Neural progenitor cell (in vitro differentiated cells): ENCODE measurements around the gene PPFIA3. TPM values are rescaled to one million over a fixed set of nuclear protein-coding genes. Genes with fewer than 3 reads are reported as not detected.
A peak's percentile ranks its signal among the peaks of the same experiment; 100 is the strongest.
"Not testable (repeated sequence)": the region's sequence is repeated elsewhere in the genome, so short reads cannot be mapped to it uniquely, and the experiment has no call there.

ENCODE experiments used
- DNase-seq: peaks from one replicate; pipeline ENCODE4 v3.0.0-alpha.2; 2016; ENCODE audit warnings: low spot score
- H2AFZ ChIP-seq: fragments of 200-600 bp; sonication (generic); replicated peaks from 2 replicates; pipeline ENCODE4 v1.6.1; 2016; ENCODE audit warnings: antibody characterized with exemption
- H3F3A ChIP-seq: fragments of 200-600 bp; sonication (generic); 2 replicates; pipeline ENCODE4 v1.6.1; 2016; ENCODE audit warnings: antibody characterized with exemption, low read depth
- H3K27ac ChIP-seq: fragments of 200-600 bp; sonication (generic); 2 replicates; pipeline ENCODE4 v1.5.1; 2016; ENCODE audit warnings: mild to moderate bottlenecking
- H3K27me3 ChIP-seq: fragments of 200-600 bp; sonication (generic); 2 replicates; pipeline ENCODE4 v1.6.1; 2016; ENCODE audit warnings: mild to moderate bottlenecking, moderate library complexity
- H3K36me3 ChIP-seq: fragments of 200-600 bp; sonication (generic); 2 replicates; pipeline ENCODE4 v1.5.1; 2016
- H3K4me1 ChIP-seq: fragments of 200-600 bp; sonication (generic); 2 replicates; pipeline ENCODE4 v1.6.1; 2016; ENCODE audit warnings: mixed run types
- H3K4me2 ChIP-seq: fragments of 200-600 bp; sonication (generic); 2 replicates; pipeline ENCODE4 v1.6.1; 2016
- H3K4me3 ChIP-seq: fragments of 200-600 bp; sonication (generic); 2 replicates; pipeline ENCODE4 v1.5.1; 2016
- H3K79me2 ChIP-seq: fragments of 200-600 bp; sonication (generic); 2 replicates; pipeline ENCODE4 v1.6.1; 2016; ENCODE audit warnings: low read depth
- H3K9ac ChIP-seq: fragments of 200-600 bp; sonication (generic); 2 replicates; pipeline ENCODE4 v1.6.1; 2016
- H3K9me3 ChIP-seq: fragments of 200-600 bp; sonication (generic); 2 replicates; pipeline ENCODE4 v1.5.1; 2016; ENCODE audit warnings: low read depth
- H4K20me1 ChIP-seq: fragments of 200-600 bp; sonication (generic); 2 replicates; pipeline ENCODE4 v1.6.1; 2016; ENCODE audit warnings: low read depth
- H3K27ac Mint-ChIP-seq: 3 replicates; pipeline ENCODE4 v1.8.0; 2021; ENCODE audit warnings: mixed read lengths
- H3K27me3 Mint-ChIP-seq: 2 replicates; pipeline ENCODE4 v1.8.0; 2022; ENCODE audit warnings: low read depth, mild to moderate bottlenecking, inconsistent platforms, moderate library complexity, mixed read lengths; ENCODE audit not compliant: insufficient read depth
- H3K36me3 Mint-ChIP-seq: 3 replicates; pipeline ENCODE4 v1.8.0; 2021; ENCODE audit warnings: mixed read lengths
- H3K4me1 Mint-ChIP-seq: 3 replicates; pipeline ENCODE4 v1.8.0; 2021; ENCODE audit warnings: mixed read lengths
- H3K4me3 Mint-ChIP-seq: 3 replicates; pipeline ENCODE4 v1.8.0; 2021; ENCODE audit warnings: mild to moderate bottlenecking, moderate library complexity, mixed read lengths
- H3K9me3 Mint-ChIP-seq: 3 replicates; pipeline ENCODE4 v1.8.0; 2020; ENCODE audit warnings: mixed read lengths
- CTCF ChIP-seq: fragments of 200-600 bp; sonication (generic); IDR thresholded peaks from 2 replicates; pipeline ENCODE4 v1.5.1; 2017; ENCODE audit warnings: antibody characterized with exemption, mild to moderate bottlenecking
- EZH2 ChIP-seq: fragments of 200-600 bp; sonication (generic); IDR thresholded peaks from 2 replicates; pipeline ENCODE4 v1.6.1; 2017; ENCODE audit warnings: antibody characterized with exemption, mild to moderate bottlenecking, moderate library complexity
- EZH2phosphoT487 ChIP-seq: fragments of 200-600 bp; sonication (generic); IDR thresholded peaks from 2 replicates; pipeline ENCODE4 v1.6.1; 2017; ENCODE audit warnings: antibody characterized with exemption
- total RNA-seq: library from RNA; depleted of rRNA; stranded (reverse); fragments of >200 nt; gene quantifications from 2 replicates; pipeline ENCODE4 v1.2.3, GENCODE V29; 2015; ENCODE audit warnings: low replicate concordance

Gene PPFIA3
- total RNA-seq, 1 donor from 2014 or later: 1.8 TPM

GRCh38 chr19:49142866-49143335 lies 23.6 kb downstream of the PPFIA3 start:
- Mint-ChIP-seq H3K9me3 (no peaks in the 10 kb centered on the region), H3K4me1 (peaks cover 31% of the 10 kb centered on the region), H3K36me3 (no peaks in the 10 kb centered on the region), H3K4me3 (peak overlapping the region; percentile 89), H3K27me3 (peaks cover 9% of the 10 kb centered on the region), H3K27ac (peak overlapping the region; percentile 10)
- Histone ChIP-seq H3K36me3 (no peaks in the 10 kb centered on the region), H3K27ac (no peak overlapping the region), H3K9ac (no peak overlapping the region), H3K4me2 (peak overlapping the region; percentile 95), H3K4me3 (peak overlapping the region; percentile 68), H3K4me1 (peaks cover 9% of the 10 kb centered on the region), H4K20me1 (no peaks in the 10 kb centered on the region), H2AFZ (peak overlapping the region; percentile 78), H3K79me2 (no peaks in the 10 kb centered on the region), H3K9me3 (no peaks in the 10 kb centered on the region), H3F3A (peaks cover 24% of the 10 kb centered on the region), H3K27me3 (no peaks in the 10 kb centered on the region)
- peak; percentile 98 for DNase-seq
- TF ChIP-seq CTCF (no peak), EZH2 (no peak), EZH2phosphoT487 (no peak)

- Histone ChIP-seq H3K9ac (no peak overlapping the region), H3K4me1 (peaks cover 16% of the 10 kb centered on the region), H3K4me3 (peak overlapping the region; percentile 38), H3K27ac (no peak overlapping the region), H3K36me3 (no peaks in the 10 kb centered on the region), H2AFZ (peak overlapping the region; percentile 81), H3F3A (peaks cover 47% of the 10 kb centered on the region), H3K27me3 (peaks cover 2% of the 10 kb centered on the region), H3K79me2 (no peaks in the 10 kb centered on the region), H3K4me2 (peak overlapping the region; percentile 59), H3K9me3 (no peaks in the 10 kb centered on the region), H4K20me1 (peaks cover 6% of the 10 kb centered on the region)
- H3K4me3 Mint-ChIP-seq: peak overlapping the region; percentile 82
- DNase-seq: peak; percentile 98
- peaks cover 3% of the 10 kb centered on the region for H3K27me3 Mint-ChIP-seq
- H3K36me3 Mint-ChIP-seq: no peaks in the 10 kb centered on the region
- H3K4me1 Mint-ChIP-seq: peaks cover 38% of the 10 kb centered on the region
- H3K9me3 Mint-ChIP-seq: no peaks in the 10 kb centered on the region
- TF ChIP-seq EZH2phosphoT487: peak; percentile 28
- peak; percentile 94 for TF ChIP-seq CTCF
- TF ChIP-seq EZH2: no peak
- H3K27ac Mint-ChIP-seq: peak overlapping the region; percentile 95
Measured at GRCh38 chr19:49145573-49146407, 26.4 kb downstream of the PPFIA3 start.

GRCh38 chr19:49146408-49146770 lies 27.0 kb downstream of the PPFIA3 start:
- not testable (repeated sequence) for H3K9ac ChIP-seq, H3K79me2 ChIP-seq, H3K9me3 ChIP-seq, H3K36me3 Mint-ChIP-seq, H3K27me3 Mint-ChIP-seq, H3K27ac ChIP-seq, H3K9me3 Mint-ChIP-seq, H3K27me3 ChIP-seq, H3K36me3 ChIP-seq, H4K20me1 ChIP-seq
- Mint-ChIP-seq H3K27ac (peak overlapping the region; percentile 46), H3K4me3 (peak overlapping the region; percentile 82), H3K4me1 (peaks cover 41% of the 10 kb centered on the region)
- Histone ChIP-seq H2AFZ (peak overlapping the region; percentile 28), H3K4me3 (peak overlapping the region; percentile 38), H3K4me2 (peak overlapping the region; percentile 59), H3F3A (peaks cover 53% of the 10 kb centered on the region), H3K4me1 (peaks cover 16% of the 10 kb centered on the region)
- peak; percentile 86 for DNase-seq
